CD4-positive, alpha-beta T cell treated with Interleukin-21 for 1 hour (primary cell): Measurements from ENCODE around the gene ABCC11.
"Not testable (repeated sequence)": the region's sequence is repeated elsewhere in the genome, so short reads cannot be mapped to it uniquely, and the experiment has no call there.

Experiments
- DNase-seq: peaks from one replicate; pipeline ENCODE4 v3.0.0-alpha.2; 2020

Gene ABCC11

GRCh38 chr16:48244863-48245195 is 2.5 kb downstream of the ABCC11 start:
- no peak for DNase-seq

GRCh38 chr16:48244080-48244862 is 3.1 kb downstream of the ABCC11 start, which contains the start of gene LONP2:
LONP2 (plus strand) TSS chr16:48244300; CDS start chr16:48244389, 89 bp downstream.
- DNase-seq = peak; percentile 93

- DNase-seq = not testable (repeated sequence)
Observed at GRCh38 chr16:48240147-48240546, 7.2 kb downstream of the ABCC11 start.

- no peak for DNase-seq
Observed at GRCh38 chr16:48236286-48236685, 11.1 kb downstream of the ABCC11 start.

- no peak for DNase-seq
Observed at GRCh38 chr16:48235556-48236136, 11.7 kb downstream of the ABCC11 start.

- DNase-seq = no peak
Observed at GRCh38 chr16:48235058-48235555, 12.2 kb downstream of the ABCC11 start.

GRCh38 chr16:48234630-48235029 is 12.7 kb downstream of the ABCC11 start:
- no peak for DNase-seq

- no peak for DNase-seq
Observed at GRCh38 chr16:48232493-48233040, 14.8 kb downstream of the ABCC11 start.

GRCh38 chr16:48231727-48232492 is 15.4 kb downstream of the ABCC11 start:
- peak; percentile 26 for DNase-seq

GRCh38 chr16:48225456-48225855 is 21.9 kb downstream of the ABCC11 start:
- DNase-seq = no peak

- no peak for DNase-seq
Observed at GRCh38 chr16:48223490-48223889, 23.8 kb downstream of the ABCC11 start.

GRCh38 chr16:48220891-48221290 is 26.4 kb downstream of the ABCC11 start:
- no peak for DNase-seq

- DNase-seq = no peak
Observed at GRCh38 chr16:48218473-48218872, 28.9 kb downstream of the ABCC11 start.

GRCh38 chr16:48217708-48218107 is 29.6 kb downstream of the ABCC11 start:
- DNase-seq = no peak

- no peak for DNase-seq
Observed at GRCh38 chr16:48215738-48216137, 31.6 kb downstream of the ABCC11 start.

- DNase-seq = no peak
Observed at GRCh38 chr16:48212033-48212432, 35.3 kb downstream of the ABCC11 start.

GRCh38 chr16:48210747-48211146 is 36.6 kb downstream of the ABCC11 start:
- DNase-seq = no peak

GRCh38 chr16:48206594-48207242 is 40.6 kb downstream of the ABCC11 start:
- no peak for DNase-seq

- no peak for DNase-seq
Observed at GRCh38 chr16:48204825-48205151, 42.6 kb downstream of the ABCC11 start.

- no peak for DNase-seq
Observed at GRCh38 chr16:48203974-48204824, 43.1 kb downstream of the ABCC11 start.

GRCh38 chr16:48201515-48202201 is 45.7 kb downstream of the ABCC11 start:
- DNase-seq = no peak
